Hippocampal formation (tissue), 2 donors: ENCODE data around the gene SRP68.
"Not testable (repeated sequence)": the region's sequence is repeated elsewhere in the genome, so short reads cannot be mapped to it uniquely, and the experiment has no call there.

Experiments
- DNase-seq, 2 donors: peaks; one replicate each; lab custom pipeline; 2025; lab: John Stamatoyannopoulos, UW

SRP68 gene

DNA sequence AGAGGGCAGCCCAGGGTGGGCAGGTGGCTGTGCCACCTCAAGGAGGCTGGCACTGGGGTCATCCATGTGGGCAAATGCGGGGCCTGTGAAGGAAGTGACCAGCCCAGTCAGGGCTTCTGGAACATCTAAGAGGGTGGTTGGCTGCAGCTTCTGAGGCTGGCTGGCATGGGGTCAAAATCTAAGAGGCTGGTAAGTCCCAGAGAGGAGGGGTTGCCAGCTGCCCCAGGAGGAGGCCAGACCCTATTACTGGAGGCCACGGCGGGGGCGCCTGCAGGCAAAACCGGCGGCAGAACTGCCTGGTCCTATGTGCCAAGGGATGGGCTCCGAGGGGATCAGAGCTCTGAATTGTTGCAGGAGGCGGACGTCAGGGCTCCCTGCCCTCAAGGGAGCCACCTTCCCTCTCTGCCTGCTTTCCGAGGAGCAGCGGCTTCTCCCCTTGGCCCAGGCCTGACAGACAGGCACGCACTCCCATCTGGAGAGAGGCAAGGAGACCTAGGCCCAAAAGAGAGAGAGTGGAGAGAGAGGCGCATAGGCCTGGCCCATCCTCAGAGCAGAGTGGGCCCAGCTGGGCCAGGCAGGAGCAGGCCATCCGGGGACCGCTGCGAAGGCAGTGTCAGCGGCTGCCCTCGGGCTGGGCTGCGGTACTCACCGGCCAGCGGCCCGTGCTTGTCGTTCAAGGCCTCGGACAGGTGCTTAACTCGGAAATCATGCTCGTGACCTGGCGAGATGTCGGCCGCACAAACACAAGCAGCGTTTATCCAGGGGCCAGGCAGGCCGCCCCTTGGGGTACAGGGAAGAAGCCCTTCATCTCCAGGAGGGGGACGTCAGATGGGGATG is 17.6 kb upstream of the SRP68 start:
- DNase-seq, result no peak

DNA sequence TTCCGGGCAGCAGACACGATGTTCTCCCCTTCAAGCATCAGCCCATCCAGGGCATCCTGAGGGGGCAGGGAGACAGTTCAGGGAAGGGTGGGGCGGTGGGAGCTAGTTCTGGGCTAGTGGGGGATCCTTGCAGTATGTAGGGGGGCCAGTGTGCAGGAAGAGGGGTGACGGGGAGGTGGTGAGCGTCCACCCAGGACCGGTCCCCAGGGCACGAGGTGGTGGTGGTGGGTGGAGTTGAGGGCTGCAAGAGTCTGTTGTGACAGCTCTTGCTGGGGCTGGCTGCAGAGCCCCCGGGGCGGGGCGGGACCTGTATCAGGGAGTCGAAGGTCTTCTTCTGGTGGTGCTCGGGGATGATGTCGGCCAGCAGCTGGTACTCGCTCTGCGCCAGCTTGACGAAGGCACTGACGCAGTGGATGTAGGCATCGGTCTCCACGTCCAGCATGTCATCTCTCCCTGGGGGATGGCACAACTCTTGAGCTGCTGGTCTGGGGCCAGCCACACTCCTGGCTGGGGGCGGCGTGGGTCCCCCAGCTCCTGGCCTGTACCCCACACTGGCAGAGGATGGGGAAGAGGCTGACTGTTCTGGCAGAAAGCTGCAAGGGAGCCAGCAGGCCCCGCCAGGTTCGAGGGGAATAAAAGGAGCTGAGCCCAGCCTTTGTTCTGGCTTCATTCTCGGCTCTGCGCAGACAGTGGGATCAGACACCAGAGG is 16.7 kb upstream of the SRP68 start:
- DNase-seq, result no peak

DNA sequence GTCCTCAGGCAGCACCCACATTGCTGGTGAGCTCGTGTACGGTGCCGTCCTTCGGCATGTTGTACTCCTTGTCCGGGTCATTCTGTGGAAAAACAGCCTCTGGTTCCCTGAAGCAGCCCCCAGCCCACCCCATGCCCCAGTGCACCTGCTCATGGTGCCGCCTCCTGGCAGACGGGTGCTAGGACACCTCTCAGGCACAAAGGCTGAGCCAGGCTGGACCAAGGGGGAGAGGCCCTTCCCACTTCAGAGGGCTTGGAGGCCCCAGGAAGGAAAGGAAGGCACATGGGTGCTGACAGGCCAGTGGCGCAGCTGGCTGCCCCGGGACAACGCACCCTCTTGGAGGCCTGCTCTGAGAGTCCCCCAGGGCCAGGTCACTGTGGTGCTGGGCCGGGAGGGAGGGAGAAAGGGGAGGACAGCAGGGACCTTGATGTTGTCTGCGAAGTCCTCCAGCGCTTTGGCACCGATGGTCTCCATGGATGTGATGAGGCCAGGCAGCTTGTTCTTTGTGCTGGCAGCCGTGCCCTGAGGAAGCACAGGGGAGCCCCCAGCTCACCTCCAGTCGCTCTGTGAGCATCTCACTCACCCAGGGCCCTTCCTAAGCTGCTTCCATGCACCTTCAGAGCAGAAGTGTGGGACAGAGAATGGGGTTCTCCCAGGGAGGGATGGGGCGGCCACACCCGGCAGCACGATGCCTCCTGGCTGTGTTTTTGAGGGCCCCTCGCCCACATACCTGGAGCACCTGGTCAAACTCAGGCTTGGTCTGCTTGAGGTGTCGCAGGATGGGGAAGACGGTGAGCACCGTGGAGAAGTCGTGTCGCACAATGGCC is 15.9 kb upstream of the SRP68 start:
- DNase-seq, result no peak

DNA sequence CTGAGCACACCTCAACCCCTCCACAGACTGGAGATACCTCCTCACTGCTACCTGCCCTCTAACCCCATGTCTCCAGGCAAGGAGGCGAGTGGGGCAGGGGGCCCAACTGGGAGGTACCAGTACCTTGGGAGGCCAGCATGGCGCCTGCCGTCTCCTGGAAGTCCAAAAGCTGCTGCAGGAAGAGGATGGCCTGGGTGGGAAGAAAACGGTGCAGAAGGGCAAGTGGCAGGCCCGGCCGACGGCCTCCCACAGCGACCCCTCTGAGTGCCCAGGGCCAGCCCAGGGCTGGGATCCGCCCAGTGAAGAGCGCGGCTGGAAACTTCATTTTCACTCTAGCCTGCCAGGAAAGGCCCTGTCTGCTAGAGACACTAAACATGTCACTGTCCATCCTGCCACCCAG is 15.2 kb upstream of the SRP68 start:
- no peak for DNase-seq

DNA sequence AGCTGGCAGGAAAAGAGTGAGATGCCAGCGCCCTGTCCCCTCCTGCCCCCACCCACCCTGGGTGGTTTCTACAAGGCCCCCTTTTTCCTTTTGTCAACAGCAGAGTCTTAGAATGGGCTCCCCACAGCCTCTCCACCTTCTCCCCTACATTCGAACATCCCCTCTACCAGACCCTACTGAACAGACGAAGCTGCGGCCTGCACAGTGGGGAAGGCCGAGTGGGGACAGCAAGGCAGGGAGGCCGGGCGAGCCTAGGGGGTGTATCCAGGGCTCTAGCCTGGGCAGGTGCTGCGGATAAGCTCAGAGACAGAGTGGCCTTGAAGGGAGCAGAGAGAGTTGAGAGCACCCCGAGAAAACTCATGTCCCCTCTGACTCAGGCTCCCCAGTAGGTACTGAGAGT is 14.1 kb upstream of the SRP68 start:
- no peak for DNase-seq

DNA sequence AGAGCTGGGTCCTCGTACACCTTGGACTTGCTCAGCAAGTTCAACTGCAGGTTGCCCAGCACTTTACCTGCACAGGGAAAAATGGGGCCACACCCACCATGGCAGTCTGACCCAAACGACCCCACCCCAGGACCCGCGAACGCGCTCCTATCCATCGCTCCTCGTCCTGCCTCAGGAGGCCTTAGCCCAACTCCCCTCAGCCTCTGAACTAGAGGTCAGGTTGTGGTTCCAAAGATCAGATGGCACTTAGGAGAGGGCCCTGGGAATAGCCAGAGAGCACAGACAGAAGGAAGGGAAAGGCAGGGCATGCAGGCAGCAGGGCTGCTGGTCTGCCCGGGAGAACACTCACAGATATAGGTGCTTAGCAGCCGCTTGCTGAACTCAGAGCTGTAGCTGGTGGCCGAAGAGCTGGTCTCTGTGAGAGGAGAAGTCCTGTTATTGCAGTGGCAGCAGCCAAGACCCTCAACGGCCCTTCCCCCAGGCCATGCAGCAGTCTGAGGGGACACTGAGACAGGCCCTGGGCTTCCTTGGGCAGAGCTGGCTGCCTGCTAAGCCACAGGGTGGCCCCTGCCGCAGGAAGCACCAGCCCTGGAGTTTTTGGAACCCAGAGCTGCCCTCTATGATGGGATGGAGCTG is 13.5 kb upstream of the SRP68 start:
- no peak for DNase-seq

DNA sequence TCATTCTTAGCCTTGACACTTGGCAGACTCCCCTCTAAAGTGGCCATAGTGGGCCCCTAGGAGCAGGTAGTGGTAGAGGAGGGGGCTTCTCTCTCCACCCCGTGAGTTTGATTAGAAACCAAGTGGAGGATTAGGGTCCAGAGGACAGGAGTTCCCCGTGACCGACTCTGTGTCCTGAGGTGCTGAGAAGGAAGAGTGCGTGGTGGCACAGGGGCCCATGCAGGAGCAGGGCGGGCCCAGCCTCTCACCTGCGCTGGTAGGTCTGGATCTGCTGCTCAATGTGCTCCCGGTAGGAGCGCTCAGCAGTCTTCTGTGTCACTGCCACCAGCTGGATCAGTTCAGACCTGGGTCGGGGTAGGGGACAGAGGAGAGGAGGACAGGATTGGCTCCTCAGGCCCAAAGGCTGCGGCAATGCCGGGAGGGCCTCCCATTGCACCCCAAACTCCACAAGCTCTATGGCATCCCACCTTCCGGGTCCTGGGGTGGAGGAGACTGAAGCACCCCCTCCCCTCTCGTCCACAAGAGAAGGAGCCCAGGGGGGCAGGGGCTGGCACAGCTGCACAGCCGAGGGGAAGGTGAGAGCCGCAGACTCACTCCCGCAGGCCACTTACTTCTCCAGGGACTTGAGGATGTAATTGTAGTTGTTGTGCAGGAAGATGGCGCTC is 12.9 kb upstream of the SRP68 start:
- DNase-seq, result no peak

DNA sequence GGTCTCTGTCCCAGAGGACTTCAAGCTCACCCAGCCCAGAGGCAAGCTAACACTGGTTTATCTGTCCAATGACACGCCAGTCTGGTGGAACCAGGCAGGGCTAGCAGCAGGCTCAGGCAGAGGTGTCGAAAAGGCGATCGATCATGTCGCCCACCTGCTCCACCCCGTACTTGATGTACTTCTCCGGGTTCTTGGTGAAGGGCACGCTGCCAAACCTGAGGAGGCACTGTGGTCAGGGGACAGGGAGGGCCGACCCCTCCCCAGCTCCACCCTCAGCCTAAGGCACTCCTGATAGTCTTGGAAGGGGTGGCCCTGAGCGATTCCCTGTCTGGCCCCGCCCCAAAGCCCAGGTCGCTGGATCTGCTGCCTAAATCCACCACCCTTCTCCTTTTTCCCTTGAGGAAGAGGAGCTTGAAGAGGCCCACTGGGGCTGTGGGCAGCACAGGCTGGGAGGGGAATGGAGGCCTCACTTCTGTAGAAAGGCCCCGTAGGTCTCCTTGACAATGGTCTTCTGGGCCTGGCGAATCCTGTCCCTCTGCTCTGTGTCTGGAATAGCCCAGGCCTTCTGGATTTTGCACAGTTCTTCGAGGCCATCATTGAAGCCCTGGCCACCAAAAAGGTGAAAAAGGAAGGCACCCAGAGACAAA is 11.3 kb upstream of the SRP68 start:
- no peak for DNase-seq

DNA sequence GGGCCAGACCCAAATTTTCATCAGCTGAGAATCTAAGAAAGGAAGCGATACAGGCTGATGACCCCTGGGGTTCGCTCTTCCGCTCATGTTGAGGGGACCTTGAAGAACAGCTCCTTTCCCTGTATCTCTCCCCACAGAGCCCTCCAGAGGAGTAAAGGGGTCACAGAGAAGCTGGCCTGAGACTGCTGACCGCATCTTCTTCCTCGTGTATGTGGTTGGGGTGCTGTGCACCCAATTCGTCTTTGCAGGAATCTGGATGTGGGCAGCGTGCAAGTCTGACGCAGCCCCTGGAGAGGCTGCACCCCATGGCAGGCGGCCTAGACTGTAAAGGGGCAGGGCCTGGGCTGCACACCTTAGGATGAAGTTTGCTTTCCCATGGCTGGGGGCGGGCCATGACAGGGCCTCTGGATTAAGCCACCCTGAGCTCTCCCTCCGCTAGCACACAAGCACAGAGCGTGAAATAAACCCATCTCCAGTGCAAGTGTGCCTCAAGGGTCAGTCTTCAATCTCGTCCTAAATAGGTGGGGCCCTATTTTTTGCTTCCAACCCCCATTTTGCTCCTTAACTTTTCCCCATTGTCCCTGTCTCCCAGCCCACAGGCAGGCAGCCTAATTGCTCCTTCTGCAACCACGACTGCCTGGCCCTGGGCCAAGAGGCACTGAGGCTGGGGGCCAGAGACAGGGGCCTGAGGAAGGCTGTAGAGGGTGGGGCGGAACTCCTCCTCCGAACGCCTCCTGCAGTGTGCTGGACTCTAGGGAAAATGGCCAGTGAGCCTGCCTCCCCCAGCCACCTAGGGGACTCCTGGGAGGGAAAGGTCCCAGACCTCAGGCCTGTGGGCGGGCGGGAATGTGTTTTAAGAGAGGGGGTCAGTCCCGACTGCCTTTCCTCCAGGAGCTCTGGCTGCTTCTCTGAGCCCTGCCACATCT is 10.3 kb upstream of the SRP68 start:
- no peak for DNase-seq

DNA sequence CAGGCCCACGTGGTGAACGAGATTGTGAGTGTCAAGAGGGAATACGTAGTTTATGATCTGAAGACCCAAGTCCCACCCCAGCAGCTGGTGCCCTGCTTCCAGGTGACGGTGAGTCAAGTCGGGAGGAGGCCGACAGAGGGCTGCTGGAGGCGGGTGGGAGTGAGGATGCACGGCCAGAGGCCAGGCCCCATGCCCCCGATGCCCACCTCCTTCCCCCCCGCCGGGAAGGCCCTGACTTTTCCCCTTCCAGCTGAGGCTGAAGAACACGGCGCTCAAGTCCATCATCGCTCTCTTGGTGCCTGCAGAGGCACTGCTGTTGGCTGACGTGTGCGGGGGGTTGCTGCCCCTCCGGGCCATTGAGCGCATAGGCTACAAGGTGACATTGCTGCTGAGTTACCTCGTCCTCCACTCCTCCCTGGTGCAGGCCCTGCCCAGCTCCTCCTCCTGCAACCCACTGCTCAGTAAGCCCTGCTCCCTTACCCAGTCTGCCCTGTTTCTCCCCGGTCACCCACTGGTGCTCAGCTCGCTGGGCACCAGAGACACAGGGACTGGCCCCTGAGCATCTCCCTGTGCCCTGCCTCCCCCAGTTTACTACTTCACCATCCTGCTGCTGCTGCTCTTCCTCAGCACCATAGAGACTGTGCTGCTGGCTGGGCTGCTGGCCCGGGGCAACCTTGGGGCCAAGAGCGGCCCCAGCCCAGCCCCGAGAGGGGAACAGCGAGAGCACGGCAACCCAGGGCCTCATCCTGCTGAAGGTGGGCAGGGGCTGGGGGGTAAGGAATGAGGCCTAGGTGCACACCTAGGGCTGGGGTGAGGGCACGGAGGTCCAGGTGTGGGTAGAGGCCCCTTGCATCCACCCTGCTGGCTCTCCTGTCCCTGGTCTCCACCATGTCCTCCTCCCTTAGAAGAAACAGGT is 9.2 kb upstream of the SRP68 start:
- no peak for DNase-seq

DNA sequence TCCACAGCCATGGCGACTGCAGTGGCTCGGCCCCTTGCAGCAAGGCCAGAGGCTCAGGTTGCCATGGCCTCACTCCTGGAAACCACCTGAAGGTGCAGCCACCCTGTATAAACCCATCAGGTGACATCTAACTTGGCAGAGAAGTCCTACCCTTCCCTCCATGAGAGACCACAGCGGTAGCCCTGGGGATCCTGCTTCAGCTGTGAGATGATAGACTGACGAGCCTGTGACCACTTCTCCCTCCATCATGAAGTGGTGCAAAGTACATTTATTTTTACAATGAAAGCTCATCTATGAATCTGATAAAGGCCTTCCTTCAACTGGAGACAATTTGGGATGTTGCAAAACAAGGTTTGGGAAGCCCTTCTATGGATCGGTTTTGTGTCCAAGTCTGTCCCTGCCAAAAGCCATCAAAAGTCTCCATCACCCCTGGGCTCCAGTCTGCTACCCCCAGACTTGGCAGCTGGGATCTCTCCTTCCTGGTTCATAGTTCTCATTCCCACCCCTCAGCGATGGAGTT is 8.5 kb upstream of the SRP68 start:
- no peak for DNase-seq

DNA sequence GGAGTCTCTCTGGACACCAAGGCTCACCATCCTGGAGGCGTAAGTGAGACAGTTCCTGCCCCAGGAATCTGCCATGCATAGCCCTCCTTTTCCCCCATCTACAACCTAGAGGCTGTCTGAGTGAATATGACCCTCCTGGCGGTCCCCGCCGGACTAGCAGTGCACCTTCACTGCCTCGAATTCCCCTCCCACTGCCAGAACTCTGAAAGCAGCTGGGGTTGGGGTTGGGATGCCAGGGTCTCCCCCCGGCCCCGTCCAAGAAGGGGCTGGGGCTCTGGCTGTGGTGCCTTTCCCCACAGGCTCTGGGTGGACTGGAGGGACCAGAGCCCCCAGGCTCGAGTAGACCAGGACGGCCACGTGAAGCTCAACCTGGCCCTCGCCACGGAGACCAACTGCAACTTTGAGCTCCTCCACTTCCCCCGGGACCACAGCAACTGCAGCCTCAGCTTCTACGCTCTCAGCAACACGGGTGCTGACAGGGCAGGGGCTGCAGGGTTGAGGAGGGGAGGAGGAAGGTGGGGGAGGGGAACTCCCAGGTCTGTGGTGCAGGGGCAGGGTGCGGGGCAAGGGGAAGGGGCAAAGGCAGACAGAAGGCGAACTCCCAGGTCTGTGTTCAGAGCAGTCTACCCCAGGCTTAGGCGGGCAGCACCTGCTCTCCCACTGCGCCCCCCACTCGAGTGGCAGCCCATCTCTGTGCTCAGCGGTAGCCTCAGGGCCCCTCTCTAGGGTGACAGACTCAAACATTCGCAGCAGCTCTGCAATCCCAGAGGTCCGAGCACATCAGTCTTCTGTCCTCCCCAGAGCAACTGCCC is 7.8 kb upstream of the SRP68 start:
- DNase-seq, result no peak

DNA sequence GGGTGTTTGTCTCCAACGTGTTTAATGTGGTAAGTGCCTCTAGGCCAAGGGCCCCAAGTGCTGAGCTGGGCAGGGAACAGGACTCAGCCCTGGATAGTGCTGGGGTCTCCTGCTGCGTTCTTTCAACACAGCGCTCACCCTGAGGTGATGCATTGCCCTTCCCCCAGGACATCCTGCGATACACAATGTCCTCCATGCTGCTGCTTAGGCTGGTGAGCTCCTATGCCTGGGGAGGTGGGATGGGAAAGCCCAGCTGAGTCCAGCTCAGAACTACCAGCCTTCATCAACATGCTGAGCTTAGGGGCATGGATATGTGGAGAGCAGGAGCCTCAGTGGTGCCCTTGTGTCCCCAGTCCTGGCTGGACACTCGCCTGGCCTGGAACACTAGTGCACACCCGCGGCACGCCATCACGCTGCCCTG is 7.2 kb upstream of the SRP68 start:
- DNase-seq, result no peak

DNA sequence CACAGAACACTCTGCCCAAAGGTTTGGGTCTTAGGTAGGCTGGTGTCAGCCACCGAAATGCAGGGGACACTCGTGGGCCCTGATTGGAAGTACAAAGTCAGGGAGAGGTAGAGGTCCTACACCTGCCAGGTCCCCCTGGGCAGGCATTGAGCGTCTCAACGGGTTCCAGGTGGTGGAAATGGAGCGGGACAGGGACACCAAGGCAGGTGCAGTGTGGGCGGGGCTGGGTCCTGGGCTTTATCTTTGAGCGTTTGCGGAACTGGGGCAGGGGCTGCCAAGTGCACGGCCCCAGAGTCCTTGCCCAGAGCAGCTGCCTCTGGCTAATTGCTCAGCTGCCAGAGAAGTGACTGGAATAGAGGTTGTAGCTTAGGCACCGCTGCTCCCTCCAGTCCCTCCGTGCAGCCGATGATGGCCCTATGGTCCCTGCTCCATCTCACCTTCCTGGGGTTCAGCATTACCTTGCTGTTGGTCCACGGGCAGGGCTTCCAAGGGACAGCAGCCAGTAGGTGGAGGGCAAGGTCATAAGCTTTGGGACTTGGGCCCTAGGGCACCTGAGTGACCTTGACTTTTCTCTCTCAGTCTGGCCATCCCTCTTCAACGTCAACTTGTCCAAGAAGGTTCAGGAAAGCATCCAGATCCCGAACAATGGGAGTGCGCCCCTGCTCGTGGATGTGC is 6.7 kb upstream of the SRP68 start, which contains the start of gene ZACN:
TSS of gene ZACN (plus strand) at position 323 of the 675 bp plus-strand sequence. CDS start at position 406, 83 bp downstream.
- no peak for DNase-seq

DNA sequence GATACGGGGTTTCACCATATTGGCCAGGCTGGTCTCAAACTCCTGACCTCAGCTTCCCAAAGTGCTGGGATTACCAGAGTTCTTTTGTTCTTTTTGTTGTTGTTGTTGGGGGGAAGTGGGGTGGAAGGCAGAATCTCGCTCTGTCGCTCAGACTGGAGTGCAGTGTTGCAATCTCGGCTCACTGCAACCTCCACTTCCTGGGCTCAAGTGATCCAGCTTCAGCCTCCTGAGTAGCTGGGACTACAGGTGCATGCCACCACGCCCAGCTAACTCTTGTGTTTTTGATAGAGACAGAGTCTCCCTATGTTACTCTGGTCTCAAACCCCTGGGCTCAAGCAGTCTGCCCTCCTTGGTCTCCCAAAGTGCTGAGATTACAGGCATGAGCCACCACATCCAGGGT is 6.1 kb upstream of the SRP68 start:
- not testable (repeated sequence) for DNase-seq

DNA sequence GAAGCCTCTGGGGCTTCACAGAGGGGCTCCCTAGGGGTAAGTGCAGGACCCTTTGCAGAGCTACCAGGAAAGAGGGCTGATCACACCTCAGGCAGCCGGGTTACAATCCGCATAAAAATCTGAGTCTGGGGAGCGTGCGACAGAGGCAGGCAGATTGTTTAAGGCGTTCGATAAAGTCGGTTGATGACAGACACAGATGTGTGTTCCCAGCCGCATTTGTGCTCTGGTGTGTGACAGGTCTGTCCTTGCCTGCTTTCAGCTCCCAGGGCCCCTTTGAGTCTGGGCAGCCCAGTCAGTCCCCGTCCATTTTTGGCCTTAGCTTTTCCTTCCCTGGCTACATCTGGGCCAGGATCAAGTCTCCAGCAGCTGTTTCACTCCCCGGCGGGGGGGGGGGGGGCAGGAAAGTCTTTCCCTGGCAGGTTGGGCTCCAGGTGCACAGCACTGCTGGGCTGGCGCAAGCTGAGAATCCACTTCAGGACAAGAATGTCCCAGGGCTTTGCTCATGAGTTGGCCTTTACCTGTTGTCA is 5.3 kb upstream of the SRP68 start:
- DNase-seq, result no peak
